Dermis lymphatic vessel endothelial cell (primary cell): ENCODE measurements around the gene ZBTB3. TPM values are rescaled to one million over a fixed set of nuclear protein-coding genes. Genes with fewer than 3 reads are reported as not detected.

Experiments
- total RNA-seq: library from RNA; depleted of rRNA; stranded (reverse); fragments of >200 nt; gene quantifications from 2 replicates; pipeline ENCODE4 v1.2.1, GENCODE V29; 2014

The ZBTB3 gene
- 11.8 and 12.0 TPM in 2 replicates for total RNA-seq

GRCh38 chr11:62753736-62754603 lies at the start of gene ZBTB3:
Gene ZBTB3 (minus strand): TSS chr11:62754160. CDS start chr11:62753664, 496 bp downstream.

GRCh38 chr11:62791501-62792201 lies 37.7 kb upstream of the ZBTB3 start, which contains the start of gene TMEM223:
Gene TMEM223 (minus strand): TSS chr11:62792006. CDS start chr11:62791994, 12 bp downstream.

GRCh38 chr11:62787005-62787759 lies 33.2 kb upstream of the ZBTB3 start, which contains the start of gene TMEM179B:
Gene TMEM179B (plus strand): TSS chr11:62787402. CDS start chr11:62787432, 30 bp downstream.

GRCh38 chr11:62771144-62772021 lies 17.4 kb upstream of the ZBTB3 start, which contains the start of gene TAF6L:
Gene TAF6L (plus strand): TSS chr11:62771396. CDS start chr11:62775784, 4,388 bp downstream.

GRCh38 chr11:62728171-62728988 lies 25.6 kb downstream of the ZBTB3 start, which contains the start of gene TTC9C:
Gene TTC9C (plus strand): TSS chr11:62728486. CDS start chr11:62728849, 363 bp downstream.

GRCh38 chr11:62727165-62727871 lies 26.6 kb downstream of the ZBTB3 start, which contains the start of gene HNRNPUL2:
Gene HNRNPUL2 (minus strand): TSS chr11:62727457. CDS start chr11:62727156, 301 bp downstream.

GRCh38 chr11:62707277-62707861 lies 46.6 kb downstream of the ZBTB3 start, which contains the start of the genes BSCL2 and GNG3:
Gene BSCL2 (minus strand): TSS chr11:62707424. CDS start chr11:62707195, 229 bp downstream.
Gene GNG3 (plus strand): TSS chr11:62707676. CDS start chr11:62708296, 620 bp downstream.

Other genes starting within 250 kb of the ZBTB3 start
- gene AHNAK, start 207.4 kb downstream of the ZBTB3 start, total RNA-seq, result 312 and 461 TPM in 2 replicates
- gene EEF1G, start 180.3 kb downstream of the ZBTB3 start, total RNA-seq, result 1,528 and 1,531 TPM in 2 replicates
- gene TUT1, start 162.6 kb downstream of the ZBTB3 start, total RNA-seq, result 11.7 and 13.0 TPM in 2 replicates
- 170 and 194 TPM in 2 replicates for gene MTA2, start 152.3 kb downstream of the ZBTB3 start, total RNA-seq
- gene EML3, start 141.4 kb downstream of the ZBTB3 start, total RNA-seq, result 25.7 and 41.2 TPM in 2 replicates
- 2.5 and 4.2 TPM in 2 replicates for gene ROM1, start 140.9 kb downstream of the ZBTB3 start, total RNA-seq
- gene B3GAT3, start 132.2 kb downstream of the ZBTB3 start, total RNA-seq, result 13.5 and 15.9 TPM in 2 replicates
- 212 and 258 TPM in 2 replicates for gene GANAB, start 107.5 kb downstream of the ZBTB3 start, total RNA-seq
- gene INTS5, start 100.9 kb downstream of the ZBTB3 start, total RNA-seq, result 14.2 and 19.4 TPM in 2 replicates
- gene C11orf98, start 89.0 kb downstream of the ZBTB3 start, total RNA-seq, result 27.8 and 28.0 TPM in 2 replicates
- gene CSKMT, start 88.8 kb downstream of the ZBTB3 start, total RNA-seq, result 6.0 and 6.5 TPM in 2 replicates
- 7.7 and 8.7 TPM in 2 replicates for gene UQCC3, start 82.5 kb downstream of the ZBTB3 start, total RNA-seq
- 1.8 and 1.9 TPM in 2 replicates for gene LBHD1, start 81.9 kb downstream of the ZBTB3 start, total RNA-seq
- 138 and 227 TPM in 2 replicates for gene UBXN1, start 75.1 kb downstream of the ZBTB3 start, total RNA-seq
- 0.43 and 0.60 TPM in 2 replicates for gene LRRN4CL, start 64.6 kb downstream of the ZBTB3 start, total RNA-seq
- 21.1 and 24.7 TPM in 2 replicates for gene BSCL2, start 46.7 kb downstream of the ZBTB3 start, total RNA-seq
- gene GNG3, start 46.5 kb downstream of the ZBTB3 start, total RNA-seq, result not detected in 2 replicates
- 8.8 and 9.6 TPM in 2 replicates for gene HNRNPUL2, start 26.7 kb downstream of the ZBTB3 start, total RNA-seq
- gene TTC9C, start 25.7 kb downstream of the ZBTB3 start, total RNA-seq, result 25.8 and 27.8 TPM in 2 replicates
- gene POLR2G, start 7.4 kb upstream of the ZBTB3 start, total RNA-seq, result 71.1 and 73.1 TPM in 2 replicates
- gene TAF6L, start 17.2 kb upstream of the ZBTB3 start, total RNA-seq, result 27.8 and 34.7 TPM in 2 replicates
- gene TMEM179B, start 33.2 kb upstream of the ZBTB3 start, total RNA-seq, result 21.8 and 30.8 TPM in 2 replicates
- 9.6 and 11.8 TPM in 2 replicates for gene TMEM223, start 37.8 kb upstream of the ZBTB3 start, total RNA-seq
- 15.1 and 15.6 TPM in 2 replicates for gene NXF1, start 51.3 kb upstream of the ZBTB3 start, total RNA-seq
- 41.9 and 42.4 TPM in 2 replicates for gene STX5, start 77.9 kb upstream of the ZBTB3 start, total RNA-seq
- gene TEX54, start 78.7 kb upstream of the ZBTB3 start, total RNA-seq, result not detected in 2 replicates
- 93.5 and 192 TPM in 2 replicates for gene WDR74, start 85.4 kb upstream of the ZBTB3 start, total RNA-seq
- gene SLC3A2, start 126.7 kb upstream of the ZBTB3 start, total RNA-seq, result 43.7 and 49.4 TPM in 2 replicates
- gene CHRM1, start 167.2 kb upstream of the ZBTB3 start, total RNA-seq, result not detected in 2 replicates
- not detected in 2 replicates for gene SLC22A6, start 230.8 kb upstream of the ZBTB3 start, total RNA-seq